Measurements from ENCODE around the gene CHRM4.

The CHRM4 gene

DNA sequence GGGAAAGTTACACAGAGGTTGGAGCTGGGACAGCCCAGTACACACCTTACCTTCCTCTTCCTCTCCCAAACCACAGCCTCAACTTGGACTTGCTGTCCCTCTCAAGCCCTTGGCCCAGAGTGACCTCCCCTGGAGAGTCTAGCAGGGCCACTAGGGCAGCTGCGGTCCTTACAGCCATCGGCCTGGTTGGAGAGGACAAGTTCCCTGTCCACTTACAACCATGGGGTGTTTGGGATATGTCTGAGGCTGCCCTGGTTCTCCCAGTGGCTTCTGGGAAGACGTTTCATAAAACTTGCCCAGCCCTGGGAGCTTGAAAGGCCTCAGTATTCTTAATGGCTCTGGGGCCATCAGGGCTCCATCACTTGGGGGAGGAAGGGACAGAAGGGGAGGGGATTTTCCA lies 57.4 kb downstream of the CHRM4 start:
- H3K36me3 ChIP-seq (replicated peaks) = no peaks in the 10 kb centered on the region
- H3K27ac ChIP-seq = no peak overlapping the region
- DNase-seq = no peak
- in situ Hi-C loops (cut with HindIII; ENCODE audit: low pct_ligation_motif_present, low sequenced_read_pairs) = no loop called here
- peaks cover 34% of the 10 kb centered on the region for H3K27me3 ChIP-seq (replicated peaks)
- TF ChIP-seq, protein P1, sequence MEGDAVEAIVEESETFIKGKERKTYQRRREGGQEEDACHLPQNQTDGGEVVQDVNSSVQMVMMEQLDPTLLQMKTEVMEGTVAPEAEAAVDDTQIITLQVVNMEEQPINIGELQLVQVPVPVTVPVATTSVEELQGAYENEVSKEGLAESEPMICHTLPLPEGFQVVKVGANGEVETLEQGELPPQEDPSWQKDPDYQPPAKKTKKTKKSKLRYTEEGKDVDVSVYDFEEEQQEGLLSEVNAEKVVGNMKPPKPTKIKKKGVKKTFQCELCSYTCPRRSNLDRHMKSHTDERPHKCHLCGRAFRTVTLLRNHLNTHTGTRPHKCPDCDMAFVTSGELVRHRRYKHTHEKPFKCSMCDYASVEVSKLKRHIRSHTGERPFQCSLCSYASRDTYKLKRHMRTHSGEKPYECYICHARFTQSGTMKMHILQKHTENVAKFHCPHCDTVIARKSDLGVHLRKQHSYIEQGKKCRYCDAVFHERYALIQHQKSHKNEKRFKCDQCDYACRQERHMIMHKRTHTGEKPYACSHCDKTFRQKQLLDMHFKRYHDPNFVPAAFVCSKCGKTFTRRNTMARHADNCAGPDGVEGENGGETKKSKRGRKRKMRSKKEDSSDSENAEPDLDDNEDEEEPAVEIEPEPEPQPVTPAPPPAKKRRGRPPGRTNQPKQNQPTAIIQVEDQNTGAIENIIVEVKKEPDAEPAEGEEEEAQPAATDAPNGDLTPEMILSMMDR (IDR thresholded peaks at IDR 0.05; ENCODE audit: low read depth, low read length, missing control alignments) = no peak
- H3K4me3 ChIP-seq (ENCODE audit: low read depth, low read length) = no peak overlapping the region
